WTC11 (cell line): Measurements from ENCODE around the gene SETDB1. TPM values are rescaled to one million over a fixed set of nuclear protein-coding genes. Genes with fewer than 3 reads are reported as not detected.
A peak's percentile ranks its signal among the peaks of the same experiment; 100 is the strongest.

Experiments used
- ATAC-seq: fragments of 200-7000 bp; cut with Tn5 transposase; 2 replicates; pipeline ENCODE4 v1.10.0; 2021; ENCODE audit warnings: mild to moderate bottlenecking, moderate library complexity
- CTCF ChIA-PET: fragments of 300-600 bp; sonication (Branson Sonifier 250); formaldehyde crosslinking; loops from one replicate; lab custom pipeline; 2021; ENCODE audit warnings: antibody characterized with exemption; lab: Charles Lee
- POLR2A ChIA-PET: fragments of 350-600 bp; sonication (Branson Sonifier 250); formaldehyde crosslinking; loops from one replicate; lab custom pipeline; 2021; ENCODE audit warnings: antibody characterized with exemption; lab: Charles Lee
- DNase-seq: peaks from one replicate; pipeline ENCODE4 v3.0.0; 2021; ENCODE audit warnings: low spot score
- H3K27ac Mint-ChIP-seq: 2 replicates; pipeline ENCODE4 v1.8.0; 2021; ENCODE audit warnings: mixed read lengths
- H3K27me3 Mint-ChIP-seq: 2 replicates; pipeline ENCODE4 v1.8.0; 2021; ENCODE audit warnings: low read depth, mild to moderate bottlenecking, moderate library complexity, mixed read lengths
- H3K36me3 Mint-ChIP-seq: 2 replicates; pipeline ENCODE4 v1.8.0; 2021; ENCODE audit warnings: mixed read lengths
- H3K4me1 Mint-ChIP-seq: 2 replicates; pipeline ENCODE4 v1.8.0; 2022; ENCODE audit warnings: mixed read lengths
- H3K4me3 Mint-ChIP-seq: 2 replicates; pipeline ENCODE4 v1.8.0; 2021; ENCODE audit warnings: mild to moderate bottlenecking, moderate library complexity, mixed read lengths
- H3K9me3 Mint-ChIP-seq: 2 replicates; pipeline ENCODE4 v1.8.0; 2021; ENCODE audit warnings: mixed read lengths
- ATF1 ChIP-seq: sonication (generic); formaldehyde crosslinking; IDR thresholded peaks from 2 replicates; pipeline ENCODE4 v1.8.1; 2023; ENCODE audit warnings: mild to moderate bottlenecking, moderate library complexity, missing genetic modification reagents
- ESRRA ChIP-seq: sonication (generic); formaldehyde crosslinking; IDR thresholded peaks from 2 replicates; pipeline ENCODE4 v1.8.1; 2022; ENCODE audit warnings: mild to moderate bottlenecking, missing genetic modification reagents, borderline replicate concordance
- FOXJ3 ChIP-seq: sonication (generic); formaldehyde crosslinking; IDR thresholded peaks from 2 replicates; pipeline ENCODE4 v1.9.0; 2021; ENCODE audit warnings: missing genetic modification reagents, mild to moderate bottlenecking, borderline replicate concordance
- FOXP1 ChIP-seq: sonication (generic); formaldehyde crosslinking; IDR thresholded peaks from 2 replicates; pipeline ENCODE4 v1.8.0; 2022; ENCODE audit warnings: missing genetic modification reagents, mild to moderate bottlenecking, moderate library complexity, borderline replicate concordance
- GRHL2 ChIP-seq: fragments of 250-450 bp; sonication (Bioruptor Pico); IDR thresholded peaks from 2 replicates; pipeline ENCODE4 v1.8.0; 2022; ENCODE audit warnings: mild to moderate bottlenecking, moderate library complexity; ENCODE audit not compliant: insufficient replicate concordance, severe bottlenecking
- GTF2I ChIP-seq: fragments of 250-450 bp; sonication (Bioruptor Pico); conservative IDR thresholded peaks from 2 replicates; pipeline ENCODE4 v1.4.0; 2021; ENCODE audit warnings: mild to moderate bottlenecking
- HMGA2 ChIP-seq: fragments of 250-450 bp; sonication (Bioruptor Pico); IDR thresholded peaks from 2 replicates; pipeline ENCODE4 v1.4.0; 2021; ENCODE audit warnings: mild to moderate bottlenecking, moderate library complexity
- NFE2L1 ChIP-seq: sonication (generic); formaldehyde crosslinking; IDR thresholded peaks from 2 replicates; pipeline ENCODE4 v1.8.1; 2023; ENCODE audit warnings: missing genetic modification reagents
- NFYB ChIP-seq: sonication (generic); formaldehyde crosslinking; conservative IDR thresholded peaks from 2 replicates; pipeline ENCODE4 v1.8.0; 2022; ENCODE audit warnings: low read depth, missing genetic modification reagents
- ZNF121 ChIP-seq: sonication (generic); formaldehyde crosslinking; IDR thresholded peaks from 2 replicates; pipeline ENCODE4 v1.8.0; 2023; ENCODE audit warnings: missing genetic modification reagents
- ZNF396 ChIP-seq: fragments of 250-450 bp; sonication (Bioruptor Pico); IDR thresholded peaks from 2 replicates; pipeline ENCODE4 v1.8.0; 2021; ENCODE audit warnings: mild to moderate bottlenecking, moderate library complexity, borderline replicate concordance
- total RNA-seq: library from RNA; stranded (reverse); gene quantifications from 3 replicates; pipeline ENCODE4 v1.2.3, GENCODE V29; 2021
- TF ChIP-seq, protein P1 (sequence below): fragments of 250-450 bp; sonication (Bioruptor Pico); IDR thresholded peaks from 2 replicates; pipeline ENCODE4 v2.1.2; 2022; ENCODE audit warnings: mild to moderate bottlenecking, moderate library complexity
- TF ChIP-seq, protein P2 (sequence below): fragments of 250-450 bp; sonication (Bioruptor Pico); IDR thresholded peaks from 2 replicates; pipeline ENCODE4 v1.9.0; 2021; ENCODE audit warnings: mild to moderate bottlenecking
- TF ChIP-seq, protein P3 (sequence below): sonication (generic); formaldehyde crosslinking; conservative IDR thresholded peaks from 2 replicates; pipeline ENCODE4 v1.8.1; 2023; ENCODE audit warnings: mild to moderate bottlenecking, low read depth, missing genetic modification reagents, moderate library complexity
- TF ChIP-seq, protein P4 (sequence below): sonication (generic); formaldehyde crosslinking; IDR thresholded peaks from 2 replicates; pipeline ENCODE4 v1.8.1; 2022; ENCODE audit warnings: low read depth, missing genetic modification reagents, borderline replicate concordance
- TF ChIP-seq, protein P5 (sequence below): sonication (generic); formaldehyde crosslinking; IDR thresholded peaks from 2 replicates; pipeline ENCODE4 v1.8.1; 2023; ENCODE audit warnings: mild to moderate bottlenecking, moderate library complexity, missing genetic modification reagents

SETDB1 gene
- total RNA-seq, 1 experiment from 2014 or later: 53.1 TPM

DNA sequence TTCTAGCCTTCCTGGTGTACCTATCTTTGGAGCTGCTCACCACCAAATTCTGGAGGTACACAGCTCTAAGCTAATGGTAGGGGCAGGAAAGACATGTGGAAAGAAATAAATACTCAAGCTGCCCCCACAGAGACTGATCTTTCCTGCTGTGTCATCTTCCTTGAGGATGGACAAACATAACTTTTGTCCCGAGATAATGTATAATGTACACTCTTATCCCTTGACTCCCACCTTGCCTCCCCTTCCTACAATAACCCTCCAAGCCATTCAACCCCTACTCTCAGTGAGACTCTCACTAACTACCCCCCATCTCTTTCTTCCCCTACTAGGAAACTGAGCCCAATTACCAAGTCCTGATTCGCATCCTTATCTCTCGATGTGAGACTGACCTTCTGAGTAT lies 68.1 kb downstream of the SETDB1 start:
- H3K9me3 Mint-ChIP-seq: no peaks in the 10 kb centered on the region
- H3K4me3 Mint-ChIP-seq: no peak overlapping the region
- no peaks in the 10 kb centered on the region for H3K36me3 Mint-ChIP-seq
- no peak for ATAC-seq
- CTCF ChIA-PET: interaction anchor here (1.0 to 5.7 kb wide), 5 partner anchors 11 to 181 kb away, joined by 4 to 109 read pairs (median 33); partner anchors contain the start of genes ANXA9, CERS2 and MINDY1
- DNase-seq: no peak
- peaks cover 6% of the 10 kb centered on the region; the same call in 1 of the 2 replicates for H3K4me1 Mint-ChIP-seq
- peak overlapping the region; percentile 20; the same call in 1 of the 2 replicates for H3K27ac Mint-ChIP-seq
- POLR2A ChIA-PET: no interaction called here
- TF ChIP-seq ZNF121 (no peak), ZNF396 (CRISPR knock-in tag) (no peak), NFYB (CRISPR knock-in tag) (no peak), FOXP1 (CRISPR knock-in tag) (no peak)
- TF ChIP-seq, protein P1, sequence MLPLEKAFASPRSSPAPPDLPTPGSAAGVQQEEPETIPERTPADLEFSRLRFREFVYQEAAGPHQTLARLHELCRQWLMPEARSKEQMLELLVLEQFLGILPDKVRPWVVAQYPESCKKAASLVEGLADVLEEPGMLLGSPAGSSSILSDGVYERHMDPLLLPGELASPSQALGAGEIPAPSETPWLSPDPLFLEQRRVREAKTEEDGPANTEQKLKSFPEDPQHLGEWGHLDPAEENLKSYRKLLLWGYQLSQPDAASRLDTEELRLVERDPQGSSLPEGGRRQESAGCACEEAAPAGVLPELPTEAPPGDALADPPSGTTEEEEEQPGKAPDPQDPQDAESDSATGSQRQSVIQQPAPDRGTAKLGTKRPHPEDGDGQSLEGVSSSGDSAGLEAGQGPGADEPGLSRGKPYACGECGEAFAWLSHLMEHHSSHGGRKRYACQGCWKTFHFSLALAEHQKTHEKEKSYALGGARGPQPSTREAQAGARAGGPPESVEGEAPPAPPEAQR (CRISPR knock-in tag): no peak
- no peaks in the 10 kb centered on the region for H3K27me3 Mint-ChIP-seq

DNA sequence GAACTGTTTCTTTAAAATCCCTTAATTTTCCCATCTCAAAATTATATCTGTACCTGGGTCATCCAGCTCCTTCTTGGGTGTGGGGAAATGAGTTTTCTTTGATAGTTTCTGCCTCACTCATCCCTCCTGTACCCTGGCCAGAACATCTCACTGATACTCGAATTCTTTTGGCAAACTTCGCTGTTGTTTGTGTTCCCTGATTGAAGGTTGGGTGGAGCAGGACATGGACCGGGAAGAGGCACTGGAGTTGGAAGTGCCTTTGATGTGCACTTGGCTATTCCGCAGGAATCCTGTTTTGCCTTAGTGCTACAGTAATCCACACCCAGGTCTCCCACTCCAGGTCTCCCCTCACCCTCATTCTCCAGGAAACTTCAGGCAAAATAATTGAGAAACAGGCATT lies 69.3 kb downstream of the SETDB1 start:
- H3K36me3 Mint-ChIP-seq: no peaks in the 10 kb centered on the region
- DNase-seq: no peak
- H3K4me1 Mint-ChIP-seq: peaks cover 6% of the 10 kb centered on the region; the same call in 1 of the 2 replicates
- H3K27me3 Mint-ChIP-seq: no peaks in the 10 kb centered on the region
- H3K4me3 Mint-ChIP-seq: no peak overlapping the region
- ChIA-PET POLR2A (interaction anchor here (0.9 to 1.3 kb wide), 2 partner anchors 14 to 299 kb away, joined by 3 to 8 read pairs; partner anchors contain the start of gene ANXA9), CTCF (interaction anchor here (0.7 to 5.7 kb wide), 13 partner anchors 10 to 428 kb away, joined by 3 to 109 read pairs (median 4); partner anchors contain the start of genes ANXA9, CERS2, GOLPH3L and MINDY1)
- H3K9me3 Mint-ChIP-seq: no peaks in the 10 kb centered on the region
- H3K27ac Mint-ChIP-seq: peak overlapping the region; percentile 70; the same call in 1 of the 2 replicates
- no peak for ATAC-seq
- TF ChIP-seq, protein P2, sequence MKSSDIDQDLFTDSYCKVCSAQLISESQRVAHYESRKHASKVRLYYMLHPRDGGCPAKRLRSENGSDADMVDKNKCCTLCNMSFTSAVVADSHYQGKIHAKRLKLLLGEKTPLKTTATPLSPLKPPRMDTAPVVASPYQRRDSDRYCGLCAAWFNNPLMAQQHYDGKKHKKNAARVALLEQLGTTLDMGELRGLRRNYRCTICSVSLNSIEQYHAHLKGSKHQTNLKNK (CRISPR knock-in tag): no peak
- TF ChIP-seq NFE2L1 (CRISPR knock-in tag): no peak
- TF ChIP-seq GRHL2: no peak
- TF ChIP-seq, protein P3, sequence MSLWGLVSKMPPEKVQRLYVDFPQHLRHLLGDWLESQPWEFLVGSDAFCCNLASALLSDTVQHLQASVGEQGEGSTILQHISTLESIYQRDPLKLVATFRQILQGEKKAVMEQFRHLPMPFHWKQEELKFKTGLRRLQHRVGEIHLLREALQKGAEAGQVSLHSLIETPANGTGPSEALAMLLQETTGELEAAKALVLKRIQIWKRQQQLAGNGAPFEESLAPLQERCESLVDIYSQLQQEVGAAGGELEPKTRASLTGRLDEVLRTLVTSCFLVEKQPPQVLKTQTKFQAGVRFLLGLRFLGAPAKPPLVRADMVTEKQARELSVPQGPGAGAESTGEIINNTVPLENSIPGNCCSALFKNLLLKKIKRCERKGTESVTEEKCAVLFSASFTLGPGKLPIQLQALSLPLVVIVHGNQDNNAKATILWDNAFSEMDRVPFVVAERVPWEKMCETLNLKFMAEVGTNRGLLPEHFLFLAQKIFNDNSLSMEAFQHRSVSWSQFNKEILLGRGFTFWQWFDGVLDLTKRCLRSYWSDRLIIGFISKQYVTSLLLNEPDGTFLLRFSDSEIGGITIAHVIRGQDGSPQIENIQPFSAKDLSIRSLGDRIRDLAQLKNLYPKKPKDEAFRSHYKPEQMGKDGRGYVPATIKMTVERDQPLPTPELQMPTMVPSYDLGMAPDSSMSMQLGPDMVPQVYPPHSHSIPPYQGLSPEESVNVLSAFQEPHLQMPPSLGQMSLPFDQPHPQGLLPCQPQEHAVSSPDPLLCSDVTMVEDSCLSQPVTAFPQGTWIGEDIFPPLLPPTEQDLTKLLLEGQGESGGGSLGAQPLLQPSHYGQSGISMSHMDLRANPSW: no peak
- no peak for TF ChIP-seq ESRRA (CRISPR knock-in tag)
- TF ChIP-seq GTF2I (CRISPR knock-in tag): no peak
- TF ChIP-seq, protein P4, sequence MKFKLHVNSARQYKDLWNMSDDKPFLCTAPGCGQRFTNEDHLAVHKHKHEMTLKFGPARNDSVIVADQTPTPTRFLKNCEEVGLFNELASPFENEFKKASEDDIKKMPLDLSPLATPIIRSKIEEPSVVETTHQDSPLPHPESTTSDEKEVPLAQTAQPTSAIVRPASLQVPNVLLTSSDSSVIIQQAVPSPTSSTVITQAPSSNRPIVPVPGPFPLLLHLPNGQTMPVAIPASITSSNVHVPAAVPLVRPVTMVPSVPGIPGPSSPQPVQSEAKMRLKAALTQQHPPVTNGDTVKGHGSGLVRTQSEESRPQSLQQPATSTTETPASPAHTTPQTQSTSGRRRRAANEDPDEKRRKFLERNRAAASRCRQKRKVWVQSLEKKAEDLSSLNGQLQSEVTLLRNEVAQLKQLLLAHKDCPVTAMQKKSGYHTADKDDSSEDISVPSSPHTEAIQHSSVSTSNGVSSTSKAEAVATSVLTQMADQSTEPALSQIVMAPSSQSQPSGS (CRISPR knock-in tag): no peak
- no peak for TF ChIP-seq ATF1 (CRISPR knock-in tag)
- TF ChIP-seq FOXJ3: no peak
- TF ChIP-seq HMGA2 (CRISPR knock-in tag): no peak
- TF ChIP-seq, protein P5, sequence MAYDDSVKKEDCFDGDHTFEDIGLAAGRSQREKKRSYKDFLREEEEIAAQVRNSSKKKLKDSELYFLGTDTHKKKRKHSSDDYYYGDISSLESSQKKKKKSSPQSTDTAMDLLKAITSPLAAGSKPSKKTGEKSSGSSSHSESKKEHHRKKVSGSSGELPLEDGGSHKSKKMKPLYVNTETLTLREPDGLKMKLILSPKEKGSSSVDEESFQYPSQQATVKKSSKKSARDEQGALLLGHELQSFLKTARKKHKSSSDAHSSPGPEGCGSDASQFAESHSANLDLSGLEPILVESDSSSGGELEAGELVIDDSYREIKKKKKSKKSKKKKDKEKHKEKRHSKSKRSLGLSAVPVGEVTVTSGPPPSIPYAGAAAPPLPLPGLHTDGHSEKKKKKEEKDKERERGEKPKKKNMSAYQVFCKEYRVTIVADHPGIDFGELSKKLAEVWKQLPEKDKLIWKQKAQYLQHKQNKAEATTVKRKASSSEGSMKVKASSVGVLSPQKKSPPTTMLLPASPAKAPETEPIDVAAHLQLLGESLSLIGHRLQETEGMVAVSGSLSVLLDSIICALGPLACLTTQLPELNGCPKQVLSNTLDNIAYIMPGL (CRISPR knock-in tag): no peak
